NT2/D1 (cell line): ENCODE results near the gene DNAJC11.

Experiments
- SUZ12 ChIP-seq: IDR thresholded peaks from 2 replicates; pipeline ENCODE4 v1.6.1; 2011; ENCODE audit not compliant: insufficient read length, insufficient read depth; ENCODE audit errors: extremely low read depth
- YY1 ChIP-seq: IDR thresholded peaks from 2 replicates; pipeline ENCODE4 v1.6.1; 2011; ENCODE audit not compliant: insufficient read length, insufficient read depth
- ZNF274 ChIP-seq: IDR thresholded peaks from 2 replicates; pipeline ENCODE4 v1.6.1; 2011; ENCODE audit warnings: mild to moderate bottlenecking, low read depth, low read length

DNA sequence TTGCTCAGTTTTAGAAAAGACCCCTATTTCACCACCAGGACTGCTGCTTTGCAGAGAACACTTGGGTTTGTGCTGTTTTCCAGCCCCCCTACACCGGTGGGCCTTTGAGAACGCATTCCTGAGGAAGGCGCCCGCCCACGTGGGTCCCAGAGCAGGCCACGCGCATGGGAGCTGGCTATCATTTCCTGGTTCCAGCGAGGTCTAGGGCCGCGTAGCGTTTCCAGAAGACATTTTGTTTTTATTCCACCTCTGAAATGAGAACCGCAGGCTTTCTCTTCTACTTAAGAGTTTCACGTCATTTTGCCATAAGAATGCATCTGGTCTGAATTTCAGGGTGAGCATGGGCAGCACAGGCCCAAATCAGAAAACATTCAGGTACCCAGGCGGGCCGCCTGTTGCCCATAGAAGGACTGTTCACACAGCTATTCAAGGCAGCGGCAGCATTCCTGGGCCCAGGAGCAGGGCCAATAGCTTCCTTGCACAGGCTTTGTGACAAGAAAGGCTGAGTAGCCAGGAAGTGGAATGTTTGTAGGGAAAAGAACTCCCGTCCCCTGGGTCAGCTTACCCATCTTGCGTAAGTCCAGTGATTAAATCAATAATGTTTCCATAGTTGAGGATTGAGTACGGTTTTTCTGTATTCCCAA, 97.6 kb downstream of the DNAJC11 start:
- no peak for TF ChIP-seq ZNF274
- TF ChIP-seq SUZ12, result no peak
- TF ChIP-seq YY1, result no peak
